H9 (cell line): ENCODE data around the gene POLR1C. TPM values are rescaled to one million over a fixed set of nuclear protein-coding genes. Genes with fewer than 3 reads are reported as not detected.

ENCODE experiments used
- DNase-seq: peaks from one replicate; pipeline ENCODE4 v3.0.0-alpha.2; 2017
- H2AFZ ChIP-seq: one replicate; pipeline ENCODE4 v1.6.1; 2013; ENCODE audit warnings: mild to moderate bottlenecking, low read length, control low read depth, moderate library complexity
- H2AK5ac ChIP-seq: 2 replicates; pipeline ENCODE4 v1.6.1; 2013; ENCODE audit warnings: low read length, control low read depth, mixed read lengths; ENCODE audit not compliant: insufficient read length
- H2BK120ac ChIP-seq: one replicate; pipeline ENCODE4 v1.6.1; 2013; ENCODE audit warnings: low read depth, mild to moderate bottlenecking, low read length, control low read depth, inconsistent platforms; ENCODE audit not compliant: poor library complexity, severe bottlenecking
- H2BK12ac ChIP-seq: 2 replicates; pipeline ENCODE4 v1.6.1; 2013; ENCODE audit warnings: low read length, control low read depth, mixed read lengths, low read depth; ENCODE audit not compliant: insufficient read length
- H2BK15ac ChIP-seq: 2 replicates; pipeline ENCODE4 v1.6.1; 2013; ENCODE audit warnings: low read depth, low read length, control low read depth
- H2BK20ac ChIP-seq: one replicate; pipeline ENCODE4 v1.6.1; 2013; ENCODE audit warnings: low read depth, mild to moderate bottlenecking, low read length, control low read depth, inconsistent platforms; ENCODE audit not compliant: poor library complexity, severe bottlenecking
- H2BK5ac ChIP-seq: 2 replicates; pipeline ENCODE4 v1.6.1; 2013; ENCODE audit warnings: low read length, control low read depth, mixed read lengths; ENCODE audit not compliant: insufficient read length
- H3K14ac ChIP-seq: 2 replicates; pipeline ENCODE4 v1.6.1; 2013; ENCODE audit warnings: low read length, control low read depth; ENCODE audit not compliant: insufficient read depth
- H3K18ac ChIP-seq: 2 replicates; pipeline ENCODE4 v1.6.1; 2013; ENCODE audit warnings: low read depth, mild to moderate bottlenecking, mixed read lengths, low read length, control low read depth; ENCODE audit not compliant: insufficient read length
- H3K23ac ChIP-seq: 2 replicates; pipeline ENCODE4 v1.6.1; 2013; ENCODE audit warnings: low read length, control low read depth, mixed read lengths, low read depth; ENCODE audit not compliant: insufficient read length
- H3K23me2 ChIP-seq: 2 replicates; pipeline ENCODE4 v1.6.1; 2013; ENCODE audit warnings: low read depth, mild to moderate bottlenecking, mixed read lengths, low read length, control low read depth; ENCODE audit not compliant: insufficient read length, poor library complexity, severe bottlenecking
- H3K27ac ChIP-seq: 2 replicates; pipeline ENCODE4 v1.5.1; 2013; ENCODE audit warnings: low read length, control low read depth, mixed read lengths, low read depth; ENCODE audit not compliant: insufficient read length
- H3K27me3 ChIP-seq: 2 replicates; pipeline ENCODE4 v1.6.1; 2013; ENCODE audit warnings: low read length, control low read depth, inconsistent platforms; ENCODE audit not compliant: insufficient read depth
- H3K4ac ChIP-seq: 2 replicates; pipeline ENCODE4 v1.6.1; 2013; ENCODE audit warnings: low read depth, mild to moderate bottlenecking, control low read depth, inconsistent platforms, low read length, moderate library complexity
- H3K4me1 ChIP-seq: 2 replicates; pipeline ENCODE4 v1.6.1; 2013; ENCODE audit warnings: low read length, control low read depth, inconsistent platforms; ENCODE audit not compliant: insufficient read depth
- H3K4me2 ChIP-seq: 2 replicates; pipeline ENCODE4 v1.6.1; 2013; ENCODE audit warnings: low read length, control low read depth, mixed read lengths; ENCODE audit not compliant: insufficient read length, insufficient read depth
- H3K56ac ChIP-seq: 2 replicates; pipeline ENCODE4 v1.6.1; 2013; ENCODE audit warnings: low read depth, mild to moderate bottlenecking, mixed read lengths, low read length, control low read depth; ENCODE audit not compliant: insufficient read length
- H3K79me1 ChIP-seq: 2 replicates; pipeline ENCODE4 v1.6.1; 2013; ENCODE audit warnings: low read depth, mild to moderate bottlenecking, moderate library complexity, low read length, control low read depth, inconsistent platforms; ENCODE audit not compliant: insufficient read depth, poor library complexity, severe bottlenecking
- H3K79me2 ChIP-seq: 2 replicates; pipeline ENCODE4 v1.6.1; 2013; ENCODE audit warnings: low read length, control low read depth, inconsistent platforms; ENCODE audit not compliant: insufficient read depth
- H3K9ac ChIP-seq: 2 replicates; pipeline ENCODE4 v1.6.1; 2013; ENCODE audit warnings: low read length, control low read depth, mixed read lengths; ENCODE audit not compliant: insufficient read length; ENCODE audit errors: extremely low read depth
- H3K9me3 ChIP-seq: one replicate; pipeline ENCODE4 v1.6.1; 2013; ENCODE audit warnings: low read depth, low read length, inconsistent platforms; ENCODE audit not compliant: control insufficient read depth
- H3T11ph ChIP-seq: one replicate; pipeline ENCODE4 v1.6.1; 2013; ENCODE audit warnings: mild to moderate bottlenecking, low read length, control low read depth, inconsistent platforms
- H4K20me1 ChIP-seq: one replicate; pipeline ENCODE4 v1.6.1; 2013; ENCODE audit not compliant: control insufficient read depth, insufficient read length, insufficient read depth
- H4K5ac ChIP-seq: 2 replicates; pipeline ENCODE4 v1.6.1; 2013; ENCODE audit warnings: low read depth, mild to moderate bottlenecking, mixed read lengths, low read length, control low read depth; ENCODE audit not compliant: insufficient read length
- H4K8ac ChIP-seq: replicated peaks from 2 replicates; pipeline ENCODE4 v1.6.1; 2013; ENCODE audit warnings: low read length, control low read depth, mixed read lengths, low read depth; ENCODE audit not compliant: insufficient read length
- H4K91ac ChIP-seq: 2 replicates; pipeline ENCODE4 v1.6.1; 2013; ENCODE audit warnings: low read depth, mild to moderate bottlenecking, moderate library complexity, mixed read lengths, low read length, control low read depth; ENCODE audit not compliant: insufficient read length
- H3K27ac Mint-ChIP-seq, 3 experiments: 2 replicates in 2 of 3; 3 replicates in 1 of 3; pipeline ENCODE4 v1.8.0; 2020 to 2021; ENCODE audit warnings: mixed read lengths in 3 of 3, mild to moderate bottlenecking in 1 of 3, moderate library complexity in 1 of 3
- H3K27me3 Mint-ChIP-seq: 2 replicates; pipeline ENCODE4 v1.8.0; 2021; ENCODE audit warnings: low read depth, mild to moderate bottlenecking, moderate library complexity, mixed read lengths
- H3K36me3 Mint-ChIP-seq, 3 experiments: 2 replicates in 2 of 3; 3 replicates in 1 of 3; pipeline ENCODE4 v1.8.0; 2020 to 2021; ENCODE audit warnings: low read depth in 3 of 3, mixed read lengths in 3 of 3; ENCODE audit not compliant: insufficient read depth in 1 of 3
- H3K4me1 Mint-ChIP-seq, 2 experiments: 2 replicates each; pipeline ENCODE4 v1.8.0; 2020; ENCODE audit warnings: mixed read lengths in 2 of 2
- H3K4me3 Mint-ChIP-seq, 2 experiments: 2 replicates in 1 of 2; 3 replicates in 1 of 2; pipeline ENCODE4 v1.8.0; 2020 to 2021; ENCODE audit warnings: mild to moderate bottlenecking in 2 of 2, mixed read lengths in 2 of 2, moderate library complexity in 1 of 2
- H3K9me3 Mint-ChIP-seq, 2 experiments: 2 replicates in 1 of 2; 3 replicates in 1 of 2; pipeline ENCODE4 v1.8.0; 2020; ENCODE audit warnings: mild to moderate bottlenecking in 2 of 2, mixed read lengths in 2 of 2, moderate library complexity in 1 of 2
- WGBS: extraction: QIAGEN DNeasy Blood & Tissue Kit; methylation state at CpG from one replicate; pipeline ENCODE4 v1.1.7; 2013; ENCODE audit warnings: missing lambda C conversion rate, low lambda C conversion rate, mixed read lengths; ENCODE audit not compliant: insufficient read length; ENCODE audit errors: extremely low coverage; 5-methylcytosine and 5-hydroxymethylcytosine counted together
- total RNA-seq: library from RNA; stranded (reverse); gene quantifications from 2 replicates; pipeline ENCODE4 v1.2.1, GENCODE V29; 2021
- TF ChIP-seq, protein P1 (sequence below): fragments of 200-600 bp; sonication (generic); conservative IDR thresholded peaks from 3 replicates; pipeline ENCODE4 v1.8.0; 2021; ENCODE audit warnings: antibody characterized with exemption, mild to moderate bottlenecking

Gene POLR1C
- total RNA-seq, 1 experiment from 2014 or later: 75.8 TPM

- no peaks in the 10 kb centered on the region for H3K4me1 ChIP-seq
- TF ChIP-seq, protein P1, sequence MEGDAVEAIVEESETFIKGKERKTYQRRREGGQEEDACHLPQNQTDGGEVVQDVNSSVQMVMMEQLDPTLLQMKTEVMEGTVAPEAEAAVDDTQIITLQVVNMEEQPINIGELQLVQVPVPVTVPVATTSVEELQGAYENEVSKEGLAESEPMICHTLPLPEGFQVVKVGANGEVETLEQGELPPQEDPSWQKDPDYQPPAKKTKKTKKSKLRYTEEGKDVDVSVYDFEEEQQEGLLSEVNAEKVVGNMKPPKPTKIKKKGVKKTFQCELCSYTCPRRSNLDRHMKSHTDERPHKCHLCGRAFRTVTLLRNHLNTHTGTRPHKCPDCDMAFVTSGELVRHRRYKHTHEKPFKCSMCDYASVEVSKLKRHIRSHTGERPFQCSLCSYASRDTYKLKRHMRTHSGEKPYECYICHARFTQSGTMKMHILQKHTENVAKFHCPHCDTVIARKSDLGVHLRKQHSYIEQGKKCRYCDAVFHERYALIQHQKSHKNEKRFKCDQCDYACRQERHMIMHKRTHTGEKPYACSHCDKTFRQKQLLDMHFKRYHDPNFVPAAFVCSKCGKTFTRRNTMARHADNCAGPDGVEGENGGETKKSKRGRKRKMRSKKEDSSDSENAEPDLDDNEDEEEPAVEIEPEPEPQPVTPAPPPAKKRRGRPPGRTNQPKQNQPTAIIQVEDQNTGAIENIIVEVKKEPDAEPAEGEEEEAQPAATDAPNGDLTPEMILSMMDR: no peak
- H4K91ac ChIP-seq: no peak overlapping the region
- H2AFZ ChIP-seq: no peak overlapping the region
- H2BK120ac ChIP-seq: no peak overlapping the region
- Mint-ChIP-seq H3K4me1 (no peaks in the 10 kb centered on the region), H3K9me3 (no peaks in the 10 kb centered on the region), H3K36me3 (peaks cover 46 to 81% (median 68%) of the 10 kb centered on the region in 3 experiments; a peak in 6 of 7 replicates), H3K27me3 (no peaks in the 10 kb centered on the region), H3K27ac (no peak overlapping the region), H3K4me3 (no peak overlapping the region)
- H3K4me2 ChIP-seq: no peak overlapping the region
- no peak overlapping the region for H4K8ac ChIP-seq
- no peak overlapping the region for H3K56ac ChIP-seq
- WGBS: no CpG with 5 or more reads among the region's 4 CpGs
- no peak overlapping the region for H2BK5ac ChIP-seq
- DNase-seq: no peak
- H3K23me2 ChIP-seq: no peaks in the 10 kb centered on the region
- no peak overlapping the region for H3K18ac ChIP-seq
- H3K27me3 ChIP-seq: no peaks in the 10 kb centered on the region
- H3K27ac ChIP-seq: no peak overlapping the region
- no peak overlapping the region for H2BK15ac ChIP-seq
- no peaks in the 10 kb centered on the region for H3K9me3 ChIP-seq
- H4K5ac ChIP-seq: no peak overlapping the region
- H3T11ph ChIP-seq: no peak overlapping the region
- H4K20me1 ChIP-seq: no peaks in the 10 kb centered on the region
- no peak overlapping the region for H3K23ac ChIP-seq
- H3K79me1 ChIP-seq: no peaks in the 10 kb centered on the region
- no peak overlapping the region for H2BK20ac ChIP-seq
- H2BK12ac ChIP-seq: no peak overlapping the region
- H3K4ac ChIP-seq: no peak overlapping the region
- no peak overlapping the region for H2AK5ac ChIP-seq
- H3K79me2 ChIP-seq: no peaks in the 10 kb centered on the region
- no peak overlapping the region for H3K14ac ChIP-seq
- no peak overlapping the region for H3K9ac ChIP-seq
Observed at GRCh38 chr6:43544461-43544860, 27.6 kb downstream of the POLR1C start.
